Measurements from ENCODE around the gene EEF1AKMT1.

- no peak for TF ChIP-seq EZH2phosphoT487 (IDR thresholded peaks at IDR 0.05; ENCODE audit: borderline replicate concordance, low read length)
- TF ChIP-seq CTCF (IDR thresholded peaks at IDR 0.05; ENCODE audit: low read depth, low read length, poor library complexity, severe bottlenecking): no peak
These were observed 60.0 kb downstream of the EEF1AKMT1 start for GRCh38 chr13:20713751-20714150.
